Dermis blood vessel endothelial cell (primary cell): ENCODE data around the gene ARHGAP9. TPM values are rescaled to one million over a fixed set of nuclear protein-coding genes. Genes with fewer than 3 reads are reported as not detected.
"Not testable (repeated sequence)": the region's sequence is repeated elsewhere in the genome, so short reads cannot be mapped to it uniquely, and the experiment has no call there.

ENCODE experiments used
- DNase-seq: peaks from one replicate; pipeline ENCODE4 v3.0.0; 2010
- total RNA-seq: library from RNA; depleted of rRNA; stranded (reverse); fragments of >200 nt; gene quantifications from 2 replicates; pipeline ENCODE4 v1.2.3, GENCODE V29; 2014

ARHGAP9 gene
- total RNA-seq, 1 donor from 2014 or later, result not detected

DNA sequence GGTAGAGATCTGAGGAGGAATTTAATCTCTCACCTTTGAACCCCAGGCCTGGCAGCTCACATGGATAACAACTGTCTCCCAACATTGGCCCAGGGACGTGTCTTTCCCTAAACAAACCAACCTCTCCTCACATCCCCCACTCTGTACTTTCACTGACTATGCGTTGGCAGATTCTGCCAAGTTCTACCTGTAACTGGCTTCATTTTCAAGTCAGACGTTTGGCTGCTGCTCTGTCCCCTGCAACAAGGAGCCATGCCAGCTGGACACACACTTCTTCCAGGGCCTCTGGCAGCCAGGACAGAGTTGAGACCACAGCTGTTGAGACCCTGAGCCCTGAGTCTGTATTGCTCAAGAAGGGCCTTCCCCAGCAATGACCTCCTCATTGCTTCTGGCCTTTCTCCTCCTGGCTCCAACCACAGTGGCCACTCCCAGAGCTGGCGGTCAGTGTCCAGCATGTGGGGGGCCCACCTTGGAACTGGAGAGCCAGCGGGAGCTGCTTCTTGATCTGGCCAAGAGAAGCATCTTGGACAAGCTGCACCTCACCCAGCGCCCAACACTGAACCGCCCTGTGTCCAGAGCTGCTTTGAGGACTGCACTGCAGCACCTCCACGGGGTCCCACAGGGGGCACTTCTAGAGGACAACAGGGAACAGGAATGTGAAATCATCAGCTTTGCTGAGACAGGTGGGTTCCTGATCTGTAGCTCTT lies 45.0 kb downstream of the ARHGAP9 start, which contains the start of gene INHBC:
Gene INHBC, plus strand, starts transcription at position 268 of the 707 bp plus-strand sequence. Its CDS starts 103 bp downstream, at position 371.
- DNase-seq, result no peak

DNA sequence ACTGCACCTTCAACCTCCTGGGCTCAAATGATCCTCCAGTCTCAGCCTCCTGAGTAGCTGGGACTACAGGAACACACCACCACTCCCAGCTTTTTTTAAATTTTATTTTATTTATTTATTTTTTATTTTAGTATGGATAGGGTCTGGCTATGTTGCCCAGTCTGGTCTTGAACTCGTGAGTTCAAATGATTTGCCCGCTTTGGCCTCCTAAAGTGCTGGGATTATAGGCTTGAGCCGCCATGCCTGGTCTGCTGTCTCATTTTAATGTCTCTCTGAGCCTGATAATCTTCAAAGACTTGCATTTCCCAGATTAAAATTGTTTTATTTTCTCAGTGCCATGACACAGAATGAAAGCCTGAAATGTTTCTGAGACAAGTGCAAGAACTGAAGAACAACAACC lies 46.3 kb downstream of the ARHGAP9 start:
- DNase-seq, result no peak

DNA sequence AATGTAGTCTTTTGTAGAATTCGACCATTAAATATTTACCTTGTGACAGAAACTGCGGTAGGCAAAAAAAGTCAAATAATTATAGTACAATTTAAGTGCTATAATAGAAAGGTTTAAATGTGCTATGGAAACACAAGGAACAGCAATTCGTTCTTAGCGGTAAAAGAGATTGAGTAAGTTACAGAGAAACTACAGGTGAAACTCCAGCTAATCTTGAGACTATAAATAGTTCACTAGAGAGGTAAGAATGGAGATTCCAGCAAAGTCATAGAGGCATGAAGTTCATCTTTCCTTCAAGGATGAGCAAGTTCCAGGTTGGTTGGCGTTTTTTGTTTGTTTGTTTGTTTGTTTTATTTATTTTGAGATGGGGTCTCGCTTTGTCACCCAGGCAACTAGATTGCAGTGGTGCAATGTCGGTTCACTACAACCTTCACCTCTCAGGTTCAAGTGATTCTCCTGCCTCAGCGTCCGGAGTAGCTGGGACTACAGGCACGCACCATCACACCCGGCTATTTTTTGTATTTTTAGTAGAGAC lies 47.9 kb downstream of the ARHGAP9 start:
- DNase-seq, result no peak

DNA sequence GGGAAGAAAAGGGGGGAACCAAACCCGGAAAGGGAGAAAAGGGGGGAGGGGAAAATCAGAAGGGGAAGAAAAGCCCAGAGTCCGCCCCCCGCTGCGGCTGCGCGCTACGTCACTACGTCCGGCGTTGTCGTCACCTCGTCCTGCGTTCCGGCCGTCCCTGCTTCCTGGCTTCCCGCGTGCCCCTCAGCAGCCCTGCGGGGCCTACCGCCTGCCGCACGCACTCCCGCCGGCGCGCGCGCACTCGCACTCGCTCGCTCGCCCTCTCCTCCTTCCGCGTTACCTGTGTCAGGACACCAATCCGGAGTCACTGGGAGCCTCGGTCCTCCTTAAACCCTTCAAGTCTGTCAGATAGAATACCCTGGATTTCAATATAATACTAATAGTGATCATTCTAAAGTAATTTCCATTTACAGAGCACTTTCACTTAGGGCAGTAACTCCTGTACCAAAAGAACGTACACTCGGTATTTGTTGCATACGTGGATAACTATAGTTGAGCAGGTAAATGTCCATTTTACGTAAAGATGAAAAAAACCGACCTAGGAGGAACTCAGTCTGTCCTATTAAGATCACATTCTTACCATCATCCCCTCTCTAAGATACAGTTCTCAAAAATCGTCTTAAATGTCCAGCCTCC lies 48.6 kb downstream of the ARHGAP9 start, which contains the start of gene R3HDM2:
Gene R3HDM2, minus strand, starts transcription at position 113 of the 636 bp plus-strand sequence. CDS start 120,615 bp downstream, outside the sequence.
- peak; percentile 97 for DNase-seq

DNA sequence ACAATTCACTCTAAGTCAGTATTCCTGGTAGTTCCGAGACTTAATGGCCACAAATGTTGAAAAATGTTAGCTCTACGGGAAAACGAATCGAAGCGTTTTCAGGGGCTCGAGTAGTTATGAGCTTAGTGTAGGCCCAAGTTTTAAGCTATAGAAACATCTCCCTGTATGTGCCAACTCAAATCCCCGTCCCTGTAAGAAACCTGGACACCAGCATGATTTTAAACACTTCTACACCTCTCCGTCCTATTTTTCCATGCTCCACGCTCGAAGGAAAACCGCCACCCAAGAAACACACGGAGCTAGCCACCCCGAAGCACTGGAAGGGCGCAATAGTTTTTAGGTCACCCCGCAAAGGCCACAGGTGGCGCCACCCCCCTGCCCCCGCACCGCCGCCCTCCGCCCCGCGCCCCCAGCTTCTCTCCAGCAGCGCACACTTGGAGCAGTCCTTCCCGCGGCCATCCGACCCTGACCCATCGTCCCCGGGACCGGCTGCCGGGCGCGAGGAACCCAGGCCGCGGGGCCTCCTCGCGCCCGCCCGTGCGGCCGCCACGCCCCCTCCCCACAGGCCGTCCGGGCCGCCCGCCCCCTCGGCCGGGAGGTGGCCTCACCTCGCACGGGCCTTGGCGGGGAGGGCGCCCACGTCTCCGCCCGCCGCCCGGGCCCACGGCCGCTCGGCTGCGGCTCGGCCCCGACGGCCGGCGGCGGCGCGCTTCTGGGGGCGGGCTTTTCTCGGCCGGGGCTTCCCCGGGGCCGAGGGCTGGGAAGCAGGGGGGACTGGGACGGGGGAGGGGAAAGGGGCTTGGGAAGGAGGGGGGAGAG lies 49.3 kb downstream of the ARHGAP9 start:
- peak; percentile 43 for DNase-seq

DNA sequence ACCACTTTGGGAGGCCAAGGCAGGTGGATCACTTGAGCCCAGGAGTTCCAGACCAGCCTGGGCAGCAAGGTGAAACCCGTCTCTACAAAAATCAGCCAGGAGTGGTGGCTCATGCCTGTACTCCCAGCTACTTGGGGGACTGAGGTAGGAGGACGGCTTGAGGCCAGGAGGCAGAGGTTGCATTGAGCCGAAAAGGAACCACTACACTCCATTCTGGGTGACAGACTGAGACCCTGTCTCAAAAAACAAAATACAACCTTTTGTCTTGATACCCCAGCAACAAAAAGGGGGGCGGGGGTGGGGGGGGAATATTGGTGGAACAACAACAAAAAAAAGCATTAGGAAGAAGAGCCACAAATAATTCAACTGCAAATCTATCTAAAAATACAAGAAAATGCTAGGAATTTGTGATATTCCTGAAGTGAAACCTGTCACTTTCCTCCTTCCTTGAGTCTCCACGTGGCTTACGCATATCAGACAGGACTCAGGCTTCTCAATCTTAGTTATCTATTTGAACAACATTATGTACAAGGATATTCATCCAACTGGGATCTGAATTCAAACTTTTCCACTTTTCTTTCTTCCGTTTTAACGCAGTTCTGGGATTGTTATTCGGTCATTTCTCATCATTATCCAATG lies 50.1 kb downstream of the ARHGAP9 start:
- DNase-seq, result peak; percentile 35

DNA sequence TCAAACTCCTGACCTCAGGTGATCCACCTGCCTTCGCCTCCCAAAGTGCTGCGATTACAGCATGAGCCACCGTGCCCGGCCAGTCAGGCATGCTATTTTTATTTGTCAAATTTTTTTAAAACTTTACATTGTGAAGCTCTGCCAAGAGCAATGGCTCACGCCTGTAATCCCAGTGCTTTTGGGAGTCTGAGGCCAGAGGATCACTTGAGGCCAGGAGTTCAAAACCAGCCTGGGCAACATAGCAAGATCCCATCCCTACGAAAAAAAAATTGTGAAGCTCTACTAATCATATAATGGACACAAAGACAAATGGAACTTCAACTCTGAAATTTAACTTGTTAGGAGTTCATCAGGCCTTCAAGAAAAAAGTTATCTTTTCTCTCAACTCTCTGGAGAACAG lies 50.7 kb downstream of the ARHGAP9 start:
- DNase-seq, result no peak

DNA sequence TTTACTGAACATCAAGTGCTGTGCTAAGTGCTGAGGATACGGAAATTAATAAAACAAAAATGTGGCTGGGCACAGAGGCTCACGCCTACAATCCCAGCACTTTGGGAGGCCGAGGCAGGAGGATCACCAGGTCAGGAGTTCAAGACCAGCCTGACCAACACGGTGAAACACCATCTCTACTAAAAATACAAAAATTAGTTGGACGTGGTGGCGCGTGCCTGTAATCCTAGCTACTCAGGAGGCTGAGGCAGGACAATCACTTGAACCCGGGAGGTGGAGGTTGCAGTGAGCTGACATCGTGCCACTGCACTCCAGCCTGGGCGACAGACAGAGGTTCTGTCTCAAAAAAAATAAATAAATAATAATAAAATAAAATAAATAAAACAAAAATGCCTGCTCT lies 52.7 kb downstream of the ARHGAP9 start:
- DNase-seq, result not testable (repeated sequence)

Other genes starting within 250 kb of the ARHGAP9 start
- gene STAC3, start 228.7 kb downstream of the ARHGAP9 start, total RNA-seq, result 0.65 TPM in 1 of 2 replicates, not detected in the other
- gene R3HDM2, start 48.8 kb downstream of the ARHGAP9 start, total RNA-seq, result 8.8 and 9.8 TPM in 2 replicates
- not detected in 2 replicates for gene INHBC, start 45.1 kb downstream of the ARHGAP9 start, total RNA-seq
- gene INHBE, start 24.6 kb downstream of the ARHGAP9 start, total RNA-seq, result not detected in 2 replicates
- gene GLI1, start 20.1 kb downstream of the ARHGAP9 start, total RNA-seq, result 0.17 and 0.47 TPM in 2 replicates
- 71.6 and 81.2 TPM in 2 replicates for gene MARS1, start 8.2 kb upstream of the ARHGAP9 start, total RNA-seq
- 7.5 and 11.4 TPM in 2 replicates for gene DDIT3, start 40.6 kb upstream of the ARHGAP9 start, total RNA-seq
- 12.8 and 17.0 TPM in 2 replicates for gene MBD6, start 43.0 kb upstream of the ARHGAP9 start, total RNA-seq
- 109 and 113 TPM in 2 replicates for gene DCTN2, start 67.3 kb upstream of the ARHGAP9 start, total RNA-seq
- gene KIF5A, start 70.2 kb upstream of the ARHGAP9 start, total RNA-seq, result 0.09 and 0.17 TPM in 2 replicates
- gene PIP4K2C, start 111.3 kb upstream of the ARHGAP9 start, total RNA-seq, result 10.2 and 15.4 TPM in 2 replicates
- gene DTX3, start 125.0 kb upstream of the ARHGAP9 start, total RNA-seq, result 1.9 and 2.4 TPM in 2 replicates
- gene ARHGEF25, start 131.6 kb upstream of the ARHGAP9 start, total RNA-seq, result 0.68 and 0.74 TPM in 2 replicates
- 0.14 TPM in 1 of 2 replicates, not detected in the other for gene B4GALNT1, start 153.3 kb upstream of the ARHGAP9 start, total RNA-seq
- 284 and 481 TPM in 2 replicates for gene OS9, start 214.3 kb upstream of the ARHGAP9 start, total RNA-seq